H1 (cell line): Measurements from ENCODE around the gene TK2. TPM values are rescaled to one million over a fixed set of nuclear protein-coding genes. Genes with fewer than 3 reads are reported as not detected.

Experiments used
- CTCF ChIA-PET: fragments of 300-600 bp; sonication (Branson Sonifier 250); formaldehyde crosslinking; loops from one replicate; lab custom pipeline; 2021; ENCODE audit not compliant: partially characterized antibody; lab: Charles Lee
- POLR2A ChIA-PET: fragments of 300-600 bp; sonication (Branson Sonifier 250); formaldehyde crosslinking; loops from one replicate; lab custom pipeline; 2021; ENCODE audit warnings: inconsistent platforms; ENCODE audit not compliant: partially characterized antibody; lab: Charles Lee
- DNase-seq, 2 experiments: peaks; one replicate each; pipeline versions ENCODE4 v3.0.0 to v3.0.0-alpha.2; 2010 to 2022; ENCODE audit warnings: low spot score in 2 of 2, low read depth in 1 of 2, mixed read lengths in 1 of 2
- FAIRE-seq: peaks from 2 replicates; lab custom pipeline; 2011; peaks lifted over from hg19 to GRCh38; lab: Jason Lieb, UNC
- H2AFZ ChIP-seq: 2 replicates; pipeline ENCODE4 v1.8.1; 2012; ENCODE audit warnings: low read length, inconsistent platforms
- H2AK5ac ChIP-seq: 2 replicates; pipeline ENCODE4 v1.6.1; 2013; ENCODE audit warnings: low read depth, low read length
- H2BK120ac ChIP-seq: replicated peaks from 2 replicates; pipeline ENCODE3; 2013; ENCODE audit warnings: low read depth, low read length, inconsistent platforms
- H2BK12ac ChIP-seq: 2 replicates; pipeline ENCODE4 v1.6.1; 2013; ENCODE audit warnings: low read depth, low read length
- H2BK15ac ChIP-seq: 2 replicates; pipeline ENCODE4 v1.6.1; 2013; ENCODE audit warnings: low read length
- H2BK20ac ChIP-seq: 2 replicates; pipeline ENCODE4 v1.6.1; 2013; ENCODE audit warnings: low read length
- H2BK5ac ChIP-seq: 2 replicates; pipeline ENCODE4 v1.6.1; 2013; ENCODE audit warnings: low read depth, low read length
- H3K14ac ChIP-seq: 2 replicates; pipeline ENCODE4 v1.6.1; 2013; ENCODE audit warnings: inconsistent platforms; ENCODE audit not compliant: insufficient read length
- H3K18ac ChIP-seq: 2 replicates; pipeline ENCODE4 v1.6.1; 2013; ENCODE audit warnings: low read length; ENCODE audit errors: extremely low read depth
- H3K23ac ChIP-seq: 2 replicates; pipeline ENCODE4 v1.6.1; 2013; ENCODE audit warnings: inconsistent platforms; ENCODE audit not compliant: insufficient read length
- H3K23me2 ChIP-seq: 2 replicates; pipeline ENCODE4 v1.6.1; 2013; ENCODE audit warnings: low read depth, low read length
- H3K27ac ChIP-seq: 2 replicates; pipeline ENCODE4 v1.6.1; 2011; ENCODE audit warnings: low read depth, low read length, inconsistent platforms
- H3K27me3 ChIP-seq, 4 experiments: replicated peaks in 1 of 4; 1 replicate in 1 of 4; 2 replicates in 3 of 4; pipeline versions ENCODE4 v1.6.1 to v1.8.1; 2011 to 2013; ENCODE audit warnings: low read length in 3 of 4, mild to moderate bottlenecking in 3 of 4, inconsistent platforms in 2 of 4, mixed read lengths in 2 of 4, moderate library complexity in 1 of 4; ENCODE audit not compliant: control insufficient read depth in 3 of 4, insufficient read depth in 3 of 4; ENCODE audit errors: extremely low read depth in 1 of 4
- H3K36me3 ChIP-seq, 4 experiments: 2 replicates each; pipeline versions ENCODE4 v1.6.1 to v1.8.1; 2011 to 2013; ENCODE audit warnings: mild to moderate bottlenecking in 4 of 4, low read length in 3 of 4, moderate library complexity in 2 of 4, control low read depth in 1 of 4, inconsistent platforms in 1 of 4; ENCODE audit not compliant: insufficient read depth in 4 of 4, control insufficient read depth in 2 of 4
- H3K4ac ChIP-seq: replicated peaks from 2 replicates; pipeline ENCODE3; 2013; ENCODE audit warnings: low read length, low read depth, mixed read lengths, inconsistent platforms; ENCODE audit not compliant: insufficient read length
- H3K4me1 ChIP-seq, 4 experiments: replicated peaks in 1 of 4; 1 replicate in 1 of 4; 2 replicates in 3 of 4; pipeline versions ENCODE4 v1.6.1 to v1.8.1; 2011 to 2013; ENCODE audit warnings: low read length in 3 of 4, inconsistent platforms in 2 of 4, mixed read lengths in 1 of 4; ENCODE audit not compliant: insufficient read depth in 4 of 4, control insufficient read depth in 3 of 4
- H3K4me2 ChIP-seq, 2 experiments: 2 replicates each; pipeline versions ENCODE4 v1.6.1 to v1.8.1; 2011 to 2013; ENCODE audit warnings: low read depth in 2 of 2, low read length in 2 of 2, control low read depth in 1 of 2, inconsistent platforms in 1 of 2, mild to moderate bottlenecking in 1 of 2; ENCODE audit not compliant: insufficient read depth in 1 of 2
- H3K4me3 ChIP-seq, 4 experiments: fragments of 200-600, 300-600 bp in 1 of 4; sonication (generic), shearing (Covaris generic), sonication (Bioruptor Twin) in 1 of 4; 2 replicates each; pipeline versions ENCODE4 v1.5.1 to v1.8.1; 2011 to 2016; ENCODE audit warnings: low read length in 4 of 4, low read depth in 3 of 4, control low read depth in 2 of 4, inconsistent platforms in 2 of 4, mild to moderate bottlenecking in 2 of 4, mixed read lengths in 1 of 4, moderate library complexity in 1 of 4; ENCODE audit not compliant: insufficient read depth in 2 of 4; ENCODE audit errors: extremely low read depth in 1 of 4
- H3K56ac ChIP-seq: replicated peaks from 2 replicates; pipeline ENCODE3; 2013; ENCODE audit warnings: low read depth, mild to moderate bottlenecking, mixed read lengths, low read length, inconsistent platforms; ENCODE audit not compliant: insufficient read length
- H3K79me1 ChIP-seq: 2 replicates; pipeline ENCODE4 v1.6.1; 2013; ENCODE audit warnings: low read depth, low read length, control low read depth
- H3K79me2 ChIP-seq, 2 experiments: 2 replicates each; pipeline versions ENCODE4 v1.6.1 to v1.8.1; 2012 to 2013; ENCODE audit warnings: low read length in 2 of 2, mild to moderate bottlenecking in 2 of 2, inconsistent platforms in 1 of 2; ENCODE audit not compliant: insufficient read depth in 2 of 2, control insufficient read depth in 1 of 2
- H3K9ac ChIP-seq, 4 experiments: replicated peaks in 1 of 4; 1 replicate in 1 of 4; 2 replicates in 3 of 4; pipeline versions ENCODE4 v1.6.1 to v1.8.1; 2011 to 2013; ENCODE audit warnings: low read depth in 3 of 4, low read length in 3 of 4, control low read depth in 2 of 4, mild to moderate bottlenecking in 2 of 4, moderate library complexity in 2 of 4, inconsistent platforms in 1 of 4; ENCODE audit errors: extremely low read depth in 1 of 4
- H3K9me3 ChIP-seq, 2 experiments: 2 replicates each; pipeline versions ENCODE4 v1.6.1 to v1.8.1; 2012 to 2013; ENCODE audit warnings: mild to moderate bottlenecking in 2 of 2, moderate library complexity in 2 of 2, control low read depth in 1 of 2, inconsistent platforms in 1 of 2, low read depth in 1 of 2, low read length in 1 of 2, mixed read lengths in 1 of 2; ENCODE audit not compliant: insufficient read depth in 2 of 2
- H4K20me1 ChIP-seq, 2 experiments: replicated peaks in 1 of 2; 2 replicates each; pipeline versions ENCODE3 to v1.8.1; 2011 to 2013; ENCODE audit warnings: inconsistent platforms in 2 of 2, low read length in 2 of 2, mild to moderate bottlenecking in 1 of 2; ENCODE audit not compliant: insufficient read depth in 2 of 2, control insufficient read depth in 1 of 2
- H4K5ac ChIP-seq: 2 replicates; pipeline ENCODE4 v1.6.1; 2013; ENCODE audit warnings: low read length, low read depth, mixed read lengths, inconsistent platforms; ENCODE audit not compliant: insufficient read length
- H4K8ac ChIP-seq: 2 replicates; pipeline ENCODE4 v1.8.0; 2013; ENCODE audit warnings: mild to moderate bottlenecking, moderate library complexity, low read length, inconsistent platforms; ENCODE audit not compliant: insufficient read depth; ENCODE audit errors: extremely low read depth
- H4K91ac ChIP-seq: replicated peaks from 2 replicates; pipeline ENCODE3; 2013; ENCODE audit warnings: low read length, mixed read lengths, inconsistent platforms; ENCODE audit not compliant: insufficient read length
- NANOG ChIP-seq: IDR thresholded peaks from 2 replicates; pipeline ENCODE4 v1.6.1; 2011; ENCODE audit warnings: low read length, low read depth, mild to moderate bottlenecking, inconsistent platforms; ENCODE audit not compliant: insufficient read depth, poor library complexity, severe bottlenecking
- SP1 ChIP-seq: IDR thresholded peaks from 2 replicates; pipeline ENCODE4 v1.6.1; 2011; ENCODE audit warnings: low read depth, low read length
- SP4 ChIP-seq: IDR thresholded peaks from 2 replicates; pipeline ENCODE4 v1.6.1; 2012; ENCODE audit warnings: low read length, inconsistent platforms
- TAF1 ChIP-seq: IDR thresholded peaks from 2 replicates; pipeline ENCODE4 v1.6.1; 2011; ENCODE audit warnings: mild to moderate bottlenecking, low read depth, low read length
- TCF12 ChIP-seq: IDR thresholded peaks from 2 replicates; pipeline ENCODE4 v1.6.1; 2011; ENCODE audit warnings: low read depth, mild to moderate bottlenecking, low read length
- ZNF274 ChIP-seq: IDR thresholded peaks from 2 replicates; pipeline ENCODE4 v1.7.0; 2012; ENCODE audit warnings: low read length, borderline replicate concordance; ENCODE audit errors: extremely low read depth
- WGBS, 2 experiments: shearing (Covaris generic) in 1 of 2; methylation state at CpG; one replicate each; pipeline versions ENCODE4 v1.1.6 to v1.1.7; 2013 to 2015; ENCODE audit warnings: low lambda C conversion rate in 2 of 2, mixed read lengths in 2 of 2, inconsistent platforms in 1 of 2, low coverage in 1 of 2, missing lambda C conversion rate in 1 of 2; ENCODE audit not compliant: insufficient replicate concordance in 2 of 2, insufficient coverage in 1 of 2, insufficient read length in 1 of 2; ENCODE audit errors: extremely low coverage in 1 of 2, missing lambda C conversion rate in 1 of 2; 5-methylcytosine and 5-hydroxymethylcytosine counted together
- polyA plus RNA-seq, 7 experiments: library from polyadenylated mRNA; depleted of rRNA in 3 of 7; stranded (reverse) in 5 of 7; unstranded in 2 of 7; fragments of >200 nt in 5 of 7; fragments of 200-250 nt in 2 of 7; gene quantifications; 1 replicate in 5 of 7; 2 replicates in 1 of 7; 4 replicates in 1 of 7; pipeline versions ENCODE4 v1.2.1 to v1.2.3, GENCODE V29; 2011 to 2013; ENCODE audit warnings: missing spikeins in 2 of 7, mixed read lengths in 2 of 7
- total RNA-seq: library from RNA; stranded (reverse); fragmentation: NEBNext Ultra II Directional; extraction: Animal tissue kit (Norgen Biotek cat#: 25700); gene quantifications from 2 replicates; pipeline ENCODE4 v1.2.1, GENCODE V29; 2021

TK2 gene
- total and polyA plus RNA-seq, 2 of the 8 experiments (the other 6 are each of a cell fraction or from before 2014, with no cell fraction given), result 2.7 to 3.6 TPM

- Histone ChIP-seq H2BK5ac (no peak overlapping the region), H3K4me2 (no peak overlapping the region), H3K23me2 (peaks cover 3% of the 10 kb centered on the region; the same call in 1 of the 2 replicates), H2AFZ (no peak overlapping the region), H2BK120ac (no peak overlapping the region), H2BK12ac (no peak overlapping the region), H3K23ac (no peak overlapping the region), H3K79me1 (no peaks in the 10 kb centered on the region), H3K4ac (no peak overlapping the region), H3K27me3 (no peaks in the 10 kb centered on the region; a peak in 2 of 7 replicates), H2BK15ac (no peak overlapping the region), H3K18ac (no peak overlapping the region), H3K9ac (no peak overlapping the region), H3K14ac (no peak overlapping the region), H4K20me1 (no peaks in the 10 kb centered on the region), H3K4me3 (no peak overlapping the region), H3K4me1 (no peaks in the 10 kb centered on the region; a peak in 1 of 7 replicates), H3K27ac (no peak overlapping the region), H2AK5ac (no peak overlapping the region), H2BK20ac (no peak overlapping the region), H3K56ac (no peak overlapping the region), H3K36me3 (no peaks in the 10 kb centered on the region), H4K8ac (no peak overlapping the region), H3K9me3 (no peaks in the 10 kb centered on the region), H4K5ac (no peak overlapping the region), H3K79me2 (no peaks in the 10 kb centered on the region), H4K91ac (no peak overlapping the region)
- ChIA-PET CTCF (interaction anchor here (0.7 to 2.4 kb wide), 9 partner anchors 7 to 127 kb away, joined by 3 to 21 read pairs (median 3); no protein-coding TSS in a partner anchor), POLR2A (interaction anchor here (1.0 to 1.3 kb wide), 2 partner anchors 10 to 14 kb away, joined by 3 to 4 read pairs; no protein-coding TSS in a partner anchor)
- FAIRE-seq (no peak), DNase-seq (no peak)
- WGBS, 2 experiments, result 86% methylated on average over 18 of the region's 26 CpGs; no CpG with 5 or more reads in 1 of the 2 experiments
- TF ChIP-seq TAF1, result no peak
- no peak for TF ChIP-seq ZNF274
- TF ChIP-seq SP1, result no peak
- TF ChIP-seq NANOG, result no peak
- no peak for TF ChIP-seq SP4
- no peak for TF ChIP-seq TCF12
These were observed 80.5 kb downstream of the TK2 start for GRCh38 chr16:66469291-66469946.
